GM04504 (cell line): Measurements from ENCODE around the gene PDE3A.
"Not testable (repeated sequence)": the region's sequence is repeated elsewhere in the genome, so short reads cannot be mapped to it uniquely, and the experiment has no call there.

Experiments used
- DNase-seq: peaks from one replicate; pipeline ENCODE4 v3.0.0-alpha.2; 2012; ENCODE audit warnings: low read depth

PDE3A gene

DNA sequence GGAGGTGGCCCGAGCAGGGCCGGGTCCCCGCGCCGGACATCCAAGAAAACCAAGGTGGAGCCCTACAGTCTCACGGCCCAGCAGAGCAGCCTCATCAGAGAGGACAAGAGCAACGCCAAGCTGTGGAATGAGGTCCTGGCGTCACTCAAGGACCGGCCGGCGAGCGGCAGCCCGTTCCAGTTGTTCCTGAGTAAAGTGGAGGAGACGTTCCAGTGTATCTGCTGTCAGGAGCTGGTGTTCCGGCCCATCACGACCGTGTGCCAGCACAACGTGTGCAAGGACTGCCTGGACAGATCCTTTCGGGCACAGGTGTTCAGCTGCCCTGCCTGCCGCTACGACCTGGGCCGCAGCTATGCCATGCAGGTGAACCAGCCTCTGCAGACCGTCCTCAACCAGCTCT, 184.2 kb downstream of the PDE3A start:
- not testable (repeated sequence) for DNase-seq

DNA sequence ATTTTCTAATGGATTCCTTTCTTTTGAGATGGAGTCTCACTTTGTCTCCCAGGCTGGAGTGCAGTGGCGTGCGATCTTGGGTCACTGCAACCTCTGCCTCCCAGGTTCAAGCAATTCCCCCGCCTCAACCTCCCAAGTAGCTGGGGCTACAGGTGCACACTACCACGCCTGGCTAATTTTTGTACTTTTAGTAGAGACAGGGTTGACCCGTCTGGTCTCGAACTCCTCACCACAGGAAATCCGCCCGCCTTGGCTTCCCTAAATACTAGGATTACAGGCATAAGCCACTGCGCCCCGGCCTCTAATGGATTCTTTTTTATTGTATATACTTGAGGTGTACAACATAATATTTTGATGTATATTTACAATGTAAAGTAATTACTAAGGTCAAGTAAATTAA, 186.7 kb downstream of the PDE3A start:
- no peak for DNase-seq

DNA sequence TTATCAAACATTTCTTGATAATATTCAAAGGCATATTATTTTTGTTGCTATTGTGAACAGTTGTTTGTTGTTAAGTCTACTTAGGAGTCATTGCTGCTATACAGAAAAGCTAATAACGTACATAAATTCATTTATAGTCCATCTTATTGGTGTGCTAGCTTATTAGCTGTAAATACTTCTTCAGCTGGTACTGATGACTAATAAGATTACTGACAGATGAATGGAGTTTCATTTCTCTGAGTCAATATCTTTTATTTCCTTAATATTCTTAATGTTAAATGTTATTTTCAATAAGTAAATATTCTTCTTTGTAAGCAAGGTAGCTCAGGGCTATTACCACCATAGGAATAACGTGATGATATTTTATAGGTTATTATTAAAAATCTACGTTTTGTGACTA, 187.4 kb downstream of the PDE3A start:
- DNase-seq: no peak

DNA sequence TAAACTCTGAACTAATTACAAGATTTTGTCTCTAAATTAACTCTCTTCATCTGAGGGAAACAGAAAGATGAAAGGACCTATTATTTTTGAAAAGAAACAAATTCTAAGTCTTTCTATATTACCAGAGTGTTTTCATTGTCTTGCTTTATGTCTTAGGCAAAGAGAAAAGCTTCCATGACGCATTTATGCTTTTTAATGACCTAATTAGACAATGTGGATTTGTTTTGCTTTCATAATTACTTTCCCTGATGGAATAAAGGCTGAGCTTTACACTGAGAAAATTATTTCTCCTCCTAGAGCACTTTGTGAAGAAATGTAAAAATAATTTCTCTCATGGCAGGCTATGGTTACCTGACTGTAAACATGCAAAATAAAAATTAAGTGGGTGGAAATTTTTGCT, 188.8 kb downstream of the PDE3A start:
- no peak for DNase-seq

DNA sequence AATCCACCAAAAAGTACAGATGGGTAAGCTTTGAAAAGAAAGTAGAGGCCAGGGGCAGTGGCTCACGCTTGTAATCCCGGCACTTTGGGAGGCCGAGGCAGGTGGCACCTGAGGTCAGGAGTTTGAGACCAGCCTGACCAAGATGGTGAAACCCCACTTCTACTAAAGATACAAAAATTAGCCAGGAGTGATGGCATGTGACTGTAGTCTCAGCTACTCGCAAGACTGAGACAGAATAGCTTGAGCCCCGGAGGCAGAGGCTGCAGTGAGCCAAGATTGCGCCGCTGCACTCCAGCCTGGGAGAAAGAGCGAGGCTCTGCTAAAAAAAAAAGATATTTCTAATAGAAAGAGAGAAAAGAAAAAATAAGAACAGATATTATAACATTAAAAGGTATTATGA, 192.6 kb downstream of the PDE3A start:
- DNase-seq: no peak

GRCh38 chr12:20561871-20562270, 193.5 kb downstream of the PDE3A start:
- no peak for DNase-seq

GRCh38 chr12:20567413-20567812, 199.1 kb downstream of the PDE3A start:
- DNase-seq: no peak

DNA sequence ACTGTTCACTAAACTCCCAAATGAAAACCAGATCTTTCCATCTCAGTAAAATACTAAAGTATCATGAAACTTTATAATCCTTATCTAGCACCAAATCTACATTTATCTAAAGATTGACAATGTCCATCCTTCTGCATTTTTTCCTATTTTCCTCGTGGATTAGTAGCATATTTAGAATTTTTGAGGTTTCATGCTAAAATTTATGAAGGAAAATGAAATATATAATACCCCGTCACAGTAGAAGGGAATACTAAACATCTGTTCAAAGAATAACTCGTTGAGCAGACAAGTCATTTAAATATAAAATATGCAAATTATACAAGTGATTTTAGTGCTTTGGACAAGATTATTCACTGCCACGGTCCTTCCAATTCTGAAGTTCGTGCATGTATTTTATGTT, 204.1 kb downstream of the PDE3A start:
- DNase-seq: no peak

DNA sequence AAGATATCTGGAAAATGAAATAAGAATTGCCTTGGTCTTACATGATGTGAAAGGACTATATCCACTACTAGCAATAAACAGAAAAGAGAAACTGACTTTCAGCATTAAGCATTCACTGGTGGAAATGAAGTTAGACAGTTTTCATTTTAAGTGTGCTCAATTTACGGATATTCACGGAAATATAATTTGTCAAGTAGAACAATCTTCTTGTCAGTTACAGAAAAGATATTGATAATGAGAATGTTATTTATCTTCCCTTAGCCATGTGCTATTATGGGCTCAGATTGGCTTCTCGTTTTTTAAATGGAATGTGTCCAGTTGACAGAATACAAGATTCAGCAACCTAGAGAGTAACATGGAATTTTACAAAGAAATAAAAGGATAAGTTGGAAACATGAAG, 208.2 kb downstream of the PDE3A start:
- DNase-seq: no peak

DNA sequence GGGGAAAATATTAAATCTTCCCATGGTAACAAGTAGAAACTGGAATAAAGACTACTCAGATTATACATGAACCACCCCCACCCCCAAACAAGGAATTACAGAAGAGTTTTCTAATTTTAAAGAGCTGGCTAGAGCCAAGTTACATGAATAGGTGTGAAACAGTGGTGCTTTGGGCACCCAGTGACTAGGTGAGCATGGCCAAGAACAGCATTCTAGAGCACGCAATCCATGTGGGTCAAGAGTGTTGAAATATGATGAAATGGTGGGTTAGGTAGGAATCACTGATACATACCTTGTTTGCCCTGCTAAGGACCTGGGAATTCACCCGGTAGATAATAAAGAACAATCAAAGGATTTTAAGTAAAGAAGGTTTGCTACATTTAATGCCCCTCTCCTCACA, 208.7 kb downstream of the PDE3A start:
- no peak for DNase-seq

- no peak for DNase-seq
These were observed 209.8 kb downstream of the PDE3A start for GRCh38 chr12:20578142-20578541.

GRCh38 chr12:20585055-20585625, 216.8 kb downstream of the PDE3A start:
- DNase-seq: no peak

GRCh38 chr12:20585913-20586312, 217.6 kb downstream of the PDE3A start:
- DNase-seq: no peak

DNA sequence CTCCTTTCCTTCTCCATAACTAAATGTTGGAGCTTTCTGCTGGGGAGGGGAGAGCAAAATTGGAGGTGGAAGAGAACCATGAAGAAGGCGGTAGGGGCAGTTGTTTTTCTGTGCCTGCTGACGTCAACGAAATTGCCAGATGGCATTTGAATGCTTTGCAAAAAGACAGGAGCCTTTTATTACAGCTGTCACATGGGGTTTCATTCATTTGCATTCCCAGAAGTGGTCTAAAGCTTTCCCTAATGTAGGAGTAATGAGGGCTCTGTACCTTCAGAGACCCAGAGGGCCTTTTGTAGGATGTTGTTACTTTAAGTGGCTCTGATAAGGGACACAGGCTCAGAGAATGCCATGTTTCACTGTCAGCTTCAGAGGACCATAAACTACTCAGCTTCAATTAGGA, 219.7 kb downstream of the PDE3A start:
- DNase-seq: no peak

GRCh38 chr12:20590570-20590969, 222.2 kb downstream of the PDE3A start:
- no peak for DNase-seq

DNA sequence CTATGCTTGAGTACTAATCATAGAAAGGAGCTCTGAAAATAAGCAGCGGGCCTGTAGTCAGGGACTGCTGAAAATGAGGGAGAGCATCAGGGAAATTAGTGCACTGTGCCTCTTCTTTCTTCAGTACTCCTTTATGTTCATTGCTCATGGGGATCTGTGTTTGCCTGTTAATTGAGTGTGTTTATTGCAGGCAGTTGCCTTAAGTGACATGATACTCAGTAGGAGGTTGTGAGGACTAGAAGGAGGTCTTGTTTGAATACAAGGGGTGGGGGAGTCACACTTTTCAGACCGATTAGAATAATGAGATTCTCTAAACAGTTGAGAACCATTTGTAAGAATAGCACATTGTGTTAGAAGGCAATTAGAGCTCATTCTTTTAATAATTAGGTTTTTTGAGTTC, 224.2 kb downstream of the PDE3A start:
- DNase-seq: no peak

GRCh38 chr12:20593611-20594010, 225.3 kb downstream of the PDE3A start:
- no peak for DNase-seq

DNA sequence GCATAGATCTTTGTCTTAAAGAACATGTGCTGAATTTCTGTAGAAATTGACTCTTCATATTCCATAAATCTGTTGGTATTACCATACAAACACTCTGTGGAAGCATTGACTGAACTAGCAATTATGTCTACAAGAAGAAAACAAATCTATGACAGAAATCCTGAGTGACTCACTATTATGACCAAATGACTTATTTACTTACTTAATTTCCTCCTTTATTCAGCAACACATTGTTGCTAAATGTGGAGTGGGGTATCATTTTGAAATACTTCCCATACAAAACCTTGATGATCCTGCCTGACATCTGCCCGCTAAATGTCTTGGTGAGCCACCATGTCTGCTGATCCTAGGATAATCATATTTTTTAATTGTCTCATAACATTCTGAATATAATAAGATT, 227.7 kb downstream of the PDE3A start:
- DNase-seq: no peak

- DNase-seq: no peak
These were observed 231.4 kb downstream of the PDE3A start for GRCh38 chr12:20599757-20600156.

DNA sequence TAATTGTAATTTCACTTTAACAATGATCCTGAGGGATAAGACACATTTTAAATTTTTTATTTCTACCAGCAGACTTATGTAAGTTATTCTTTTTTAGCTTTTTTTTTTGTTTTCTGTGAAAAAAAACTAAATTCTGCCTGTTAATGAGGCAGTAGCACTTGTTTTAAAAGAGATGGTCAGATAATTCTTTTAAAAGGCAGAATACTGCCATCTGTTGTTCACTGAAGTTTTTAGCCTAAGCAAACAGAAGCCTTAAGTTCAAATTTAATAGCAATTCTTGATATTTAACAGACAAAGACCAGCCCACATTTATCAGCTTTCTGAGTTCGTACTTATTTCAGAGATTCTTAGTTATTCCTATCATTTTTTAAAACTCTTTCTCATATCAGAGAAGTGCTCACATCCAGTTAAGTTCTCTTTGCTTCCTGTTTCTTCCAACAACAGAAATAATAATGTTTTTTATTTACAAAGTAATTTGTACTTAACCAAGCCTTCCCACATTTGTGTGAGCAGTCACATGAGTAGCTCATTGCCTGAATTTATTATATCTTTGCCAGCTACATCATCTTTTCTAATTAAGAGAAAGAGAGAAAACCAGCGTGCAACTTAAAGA, 233.4 kb downstream of the PDE3A start:
- peak; percentile 14 for DNase-seq

DNA sequence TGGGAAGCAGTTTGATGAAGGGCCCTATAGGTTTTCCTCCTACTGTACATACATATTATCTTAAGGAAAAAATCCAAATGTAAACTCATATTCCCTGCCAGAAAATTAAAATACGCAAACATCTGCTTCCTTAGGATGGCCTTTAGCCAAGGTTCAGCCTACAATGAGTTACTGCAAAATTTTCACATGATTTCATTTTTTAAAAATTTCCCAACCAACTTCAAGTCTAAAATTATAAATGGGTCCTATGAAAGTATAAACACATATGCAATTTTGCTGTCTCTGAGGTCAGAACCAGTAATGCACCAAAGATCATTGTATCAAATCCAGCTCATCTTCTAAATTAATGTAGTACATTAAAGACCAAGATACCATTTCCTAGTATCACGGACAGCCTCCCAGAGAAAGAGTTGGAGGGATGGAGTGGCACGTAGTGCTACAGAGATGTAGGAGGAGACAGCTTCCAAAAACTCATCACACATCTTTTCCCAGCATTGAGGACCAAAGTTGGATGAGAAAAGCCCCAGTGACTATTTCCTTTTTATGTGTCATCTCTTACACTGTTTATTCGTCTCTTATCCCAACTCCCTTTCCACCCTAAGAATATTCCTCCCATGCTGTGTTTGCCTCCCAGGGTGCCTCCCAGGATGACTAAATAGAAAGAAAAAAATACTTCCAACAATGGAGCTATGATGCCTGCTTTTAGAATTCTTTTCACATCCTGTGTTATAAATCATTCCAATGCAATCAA, 234.5 kb downstream of the PDE3A start:
- DNase-seq: no peak

GRCh38 chr12:20604408-20605067, 236.2 kb downstream of the PDE3A start:
- no peak for DNase-seq

- DNase-seq: not testable (repeated sequence)
These were observed 246.7 kb downstream of the PDE3A start for GRCh38 chr12:20615020-20615419.
